Progenitor cell of endocrine pancreas (in vitro differentiated cells): Measurements from ENCODE around the gene ROCK2. TPM values are rescaled to one million over a fixed set of nuclear protein-coding genes. Genes with fewer than 3 reads are reported as not detected.

ENCODE experiments used
- DNase-seq: peaks from one replicate; pipeline ENCODE4 v3.0.0; 2021; ENCODE audit warnings: low spot score; ENCODE audit not compliant: unreplicated experiment
- H3K27ac Mint-ChIP-seq: 2 replicates; pipeline ENCODE4 v1.8.0; 2021; ENCODE audit warnings: mild to moderate bottlenecking, moderate library complexity, mixed read lengths
- H3K27me3 Mint-ChIP-seq: 2 replicates; pipeline ENCODE4 v1.8.0; 2021; ENCODE audit warnings: mixed read lengths
- H3K36me3 Mint-ChIP-seq: 2 replicates; pipeline ENCODE4 v1.8.0; 2022; ENCODE audit warnings: mixed read lengths; ENCODE audit not compliant: insufficient read depth
- H3K4me1 Mint-ChIP-seq: 2 replicates; pipeline ENCODE4 v1.8.0; 2021; ENCODE audit warnings: low read depth, mixed read lengths
- H3K4me3 Mint-ChIP-seq: 2 replicates; pipeline ENCODE4 v1.8.0; 2021; ENCODE audit warnings: low read depth, mild to moderate bottlenecking, moderate library complexity, mixed read lengths
- H3K9me3 Mint-ChIP-seq: 2 replicates; pipeline ENCODE4 v1.8.0; 2021; ENCODE audit warnings: low read depth, mixed read lengths
- total RNA-seq: library from RNA; stranded (reverse); gene quantifications from 2 replicates; pipeline ENCODE4 v1.2.1, GENCODE V29; 2021
- TF ChIP-seq, protein P1 (sequence below): fragments of 200-600 bp; sonication (generic); IDR thresholded peaks from one replicate; pipeline ENCODE4 v1.5.0; 2021; ENCODE audit warnings: antibody characterized with exemption, mild to moderate bottlenecking; ENCODE audit not compliant: unreplicated experiment

The ROCK2 gene
- total RNA-seq, 1 donor from 2014 or later: 43.8 TPM

DNA sequence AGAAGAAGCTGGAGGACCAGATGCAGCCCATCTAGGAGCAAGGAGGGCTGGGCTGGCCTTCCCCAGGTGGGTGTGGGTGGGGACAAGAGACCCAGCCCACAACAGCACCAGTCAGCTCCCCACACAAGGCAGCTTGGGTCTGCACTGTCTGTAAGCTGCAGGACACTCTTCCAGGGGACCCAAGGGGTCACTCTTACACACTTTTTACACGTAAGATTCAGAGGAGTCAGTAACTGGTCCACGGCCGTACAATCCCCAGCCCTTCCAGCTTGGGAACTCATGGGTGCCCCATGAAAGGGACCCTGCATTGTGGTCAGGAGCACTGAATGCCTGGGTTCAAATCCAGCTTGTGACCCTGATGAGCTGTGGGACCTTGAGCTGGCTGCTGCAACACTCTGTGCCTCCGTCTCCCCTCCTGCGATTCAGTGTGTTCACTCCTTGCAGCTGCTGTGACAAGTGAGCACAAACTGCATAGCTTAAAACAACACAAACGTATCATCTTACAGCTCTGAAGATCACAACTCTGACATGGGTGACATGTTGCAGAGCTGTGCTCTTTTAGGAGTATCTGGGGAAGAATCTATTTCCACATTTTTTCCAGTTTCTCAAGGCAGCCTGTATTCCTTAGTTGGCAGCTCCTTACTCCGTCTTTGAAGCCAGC lies 200.2 kb downstream of the ROCK2 start:
- H3K36me3 Mint-ChIP-seq: no peaks in the 10 kb centered on the region
- DNase-seq: no peak
- H3K4me1 Mint-ChIP-seq: no peaks in the 10 kb centered on the region
- H3K4me3 Mint-ChIP-seq: no peak overlapping the region
- H3K27ac Mint-ChIP-seq: no peak overlapping the region
- H3K9me3 Mint-ChIP-seq: no peaks in the 10 kb centered on the region
- peaks cover 6% of the 10 kb centered on the region for H3K27me3 Mint-ChIP-seq
- TF ChIP-seq, protein P1, sequence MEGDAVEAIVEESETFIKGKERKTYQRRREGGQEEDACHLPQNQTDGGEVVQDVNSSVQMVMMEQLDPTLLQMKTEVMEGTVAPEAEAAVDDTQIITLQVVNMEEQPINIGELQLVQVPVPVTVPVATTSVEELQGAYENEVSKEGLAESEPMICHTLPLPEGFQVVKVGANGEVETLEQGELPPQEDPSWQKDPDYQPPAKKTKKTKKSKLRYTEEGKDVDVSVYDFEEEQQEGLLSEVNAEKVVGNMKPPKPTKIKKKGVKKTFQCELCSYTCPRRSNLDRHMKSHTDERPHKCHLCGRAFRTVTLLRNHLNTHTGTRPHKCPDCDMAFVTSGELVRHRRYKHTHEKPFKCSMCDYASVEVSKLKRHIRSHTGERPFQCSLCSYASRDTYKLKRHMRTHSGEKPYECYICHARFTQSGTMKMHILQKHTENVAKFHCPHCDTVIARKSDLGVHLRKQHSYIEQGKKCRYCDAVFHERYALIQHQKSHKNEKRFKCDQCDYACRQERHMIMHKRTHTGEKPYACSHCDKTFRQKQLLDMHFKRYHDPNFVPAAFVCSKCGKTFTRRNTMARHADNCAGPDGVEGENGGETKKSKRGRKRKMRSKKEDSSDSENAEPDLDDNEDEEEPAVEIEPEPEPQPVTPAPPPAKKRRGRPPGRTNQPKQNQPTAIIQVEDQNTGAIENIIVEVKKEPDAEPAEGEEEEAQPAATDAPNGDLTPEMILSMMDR: no peak

DNA sequence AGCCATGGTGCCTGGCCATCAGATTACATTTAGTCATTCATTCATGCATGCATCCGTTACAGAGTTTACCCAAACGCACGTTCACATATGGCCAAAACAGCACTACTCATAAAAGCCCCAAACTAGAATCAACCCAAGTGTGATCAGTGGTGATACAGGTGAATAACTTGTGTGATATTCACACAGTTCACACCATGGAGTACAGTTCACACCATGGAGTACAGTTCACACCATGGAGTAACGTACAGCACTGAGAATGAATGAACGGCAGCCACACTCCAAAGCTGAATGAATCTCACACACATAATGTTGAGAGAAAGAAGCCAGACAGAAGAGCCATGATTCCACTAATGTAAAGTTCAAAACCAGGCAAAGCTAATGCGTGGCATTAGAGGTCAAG lies 201.4 kb downstream of the ROCK2 start:
- Mint-ChIP-seq H3K4me1 (no peaks in the 10 kb centered on the region), H3K9me3 (no peaks in the 10 kb centered on the region), H3K27me3 (peaks cover 6% of the 10 kb centered on the region), H3K36me3 (no peaks in the 10 kb centered on the region), H3K4me3 (no peak overlapping the region), H3K27ac (no peak overlapping the region)
- DNase-seq: no peak
- TF ChIP-seq, protein P1: no peak

DNA sequence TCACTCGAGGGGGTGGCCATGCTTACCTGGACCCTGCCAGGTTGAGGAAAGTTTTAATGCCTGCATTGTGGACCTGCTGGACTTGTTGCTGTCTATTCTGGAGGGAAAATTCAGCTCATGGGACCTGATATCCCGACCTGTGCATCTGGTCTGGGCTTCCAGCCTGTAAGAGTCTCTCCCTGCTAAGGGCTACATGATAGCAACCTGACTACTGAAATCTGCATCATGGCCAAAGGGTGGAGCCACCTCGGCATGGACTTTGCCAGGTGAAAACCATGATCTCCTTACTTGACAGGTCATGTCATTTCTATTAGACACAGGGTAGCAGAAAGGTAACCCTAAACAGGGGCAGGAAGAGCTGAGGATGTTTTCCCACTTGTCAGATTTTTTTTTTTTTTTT lies 202.1 kb downstream of the ROCK2 start:
- TF ChIP-seq, protein P1: no peak
- no peak for DNase-seq
- Mint-ChIP-seq H3K9me3 (no peaks in the 10 kb centered on the region), H3K4me3 (no peak overlapping the region), H3K36me3 (no peaks in the 10 kb centered on the region), H3K27me3 (peaks cover 6% of the 10 kb centered on the region), H3K4me1 (no peaks in the 10 kb centered on the region), H3K27ac (no peak overlapping the region)

DNA sequence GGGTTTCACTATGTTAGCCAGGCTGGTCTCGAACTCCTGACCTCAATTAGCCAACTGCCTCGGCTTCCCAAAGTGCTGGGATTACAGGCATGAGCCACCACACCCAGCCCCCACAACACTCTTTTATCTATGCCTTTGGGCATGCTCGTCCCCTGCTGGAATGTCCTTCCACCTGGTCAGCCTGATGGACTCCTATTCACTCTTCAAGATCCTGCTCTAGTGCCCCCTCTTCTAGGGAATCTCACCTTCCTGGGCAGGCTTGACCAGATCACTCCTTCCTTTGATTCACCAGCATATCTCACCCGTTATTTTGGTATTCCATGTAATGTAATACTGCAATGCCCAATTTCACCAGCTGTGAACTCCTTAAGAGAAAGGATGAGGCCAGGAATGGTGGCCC lies 203.1 kb downstream of the ROCK2 start:
- H3K9me3 Mint-ChIP-seq: no peaks in the 10 kb centered on the region
- TF ChIP-seq, protein P1: no peak
- no peak for DNase-seq
- no peak overlapping the region for H3K4me3 Mint-ChIP-seq
- no peak overlapping the region for H3K27ac Mint-ChIP-seq
- H3K4me1 Mint-ChIP-seq: no peaks in the 10 kb centered on the region
- no peaks in the 10 kb centered on the region for H3K36me3 Mint-ChIP-seq
- peaks cover 10% of the 10 kb centered on the region for H3K27me3 Mint-ChIP-seq

DNA sequence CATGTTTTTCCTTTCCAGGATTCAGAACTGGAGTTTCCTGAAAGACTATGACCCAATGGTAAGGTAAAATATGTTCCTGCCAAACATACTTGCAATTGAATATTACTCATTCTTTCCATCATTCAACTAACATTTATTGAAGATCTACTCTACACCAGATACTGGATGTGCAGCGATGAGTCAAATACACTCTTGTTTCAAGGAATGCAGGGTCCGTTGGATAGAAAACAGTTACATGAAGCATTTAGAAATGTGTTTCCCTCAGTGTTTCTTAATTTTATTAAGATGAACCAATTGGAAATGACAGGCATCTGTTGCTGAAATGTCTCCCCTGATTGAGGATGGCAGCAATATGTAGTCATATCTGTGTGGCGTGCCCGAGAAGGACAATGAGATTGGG lies 203.9 kb downstream of the ROCK2 start:
- TF ChIP-seq, protein P1: no peak
- H3K4me3 Mint-ChIP-seq: no peak overlapping the region
- no peak overlapping the region for H3K27ac Mint-ChIP-seq
- H3K36me3 Mint-ChIP-seq: no peaks in the 10 kb centered on the region
- H3K9me3 Mint-ChIP-seq: no peaks in the 10 kb centered on the region
- DNase-seq: no peak
- no peaks in the 10 kb centered on the region for H3K4me1 Mint-ChIP-seq
- peaks cover 13% of the 10 kb centered on the region for H3K27me3 Mint-ChIP-seq
